HCT116 (cell line): ENCODE results near the gene CSF2RB. TPM values are rescaled to one million over a fixed set of nuclear protein-coding genes. Genes with fewer than 3 reads are reported as not detected.

ENCODE experiments used
- ATAC-seq: fragments of 200-7000 bp; cut with Tn5 transposase; 2 replicates; pipeline ENCODE4 v1.9.1; 2020; ENCODE audit warnings: mild to moderate bottlenecking, moderate library complexity
- BruUV-seq: library from RNA; stranded (reverse); fragments of 400-500 nt; replicated peaks from 2 replicates; lab custom pipeline; 2021; lab: Mats Ljungman, UMichigan
- CTCF ChIA-PET: fragments of 300-600 bp; sonication (Branson Sonifier 250); formaldehyde crosslinking; loops from one replicate; lab custom pipeline; 2021; ENCODE audit warnings: antibody characterized with exemption; lab: Charles Lee
- POLR2A ChIA-PET: fragments of 300-600, 350-600 bp; sonication (Branson Sonifier 250); formaldehyde crosslinking; loops from one replicate; lab custom pipeline; 2021; ENCODE audit warnings: antibody characterized with exemption; lab: Charles Lee
- RAD21 ChIA-PET, 2 experiments: fragments of 300-600 bp; sonication (Branson Sonifier 250); formaldehyde crosslinking; loops; one replicate each; lab custom pipeline; 2023; ENCODE audit warnings: low total read pairs in 2 of 2; ENCODE audit not compliant: uncharacterized antibody in 2 of 2, unreplicated experiment in 2 of 2, low non-redundant PET in 1 of 2; lab: Charles Lee
- DNase-seq: peaks from one replicate; pipeline ENCODE4 v3.0.0-alpha.2; 2010; ENCODE audit warnings: low read depth, low spot score
- H2AFZ ChIP-seq: fragments of 200-600 bp; shearing (Covaris generic), sonication (generic); 2 replicates; pipeline ENCODE4 v1.6.1; 2017; ENCODE audit warnings: low read depth, mixed run types, mixed read lengths, antibody characterized with exemption, low read length; ENCODE audit not compliant: poor library complexity, severe bottlenecking
- H3K27ac ChIP-seq: 2 replicates; pipeline ENCODE4 v1.5.1; 2012; ENCODE audit warnings: low read depth, low read length
- H3K27me3 ChIP-seq: fragments of 200-600 bp; sonication (generic); 2 replicates; pipeline ENCODE4 v1.6.1; 2016; ENCODE audit warnings: mixed run types, low read length, mixed read lengths; ENCODE audit not compliant: insufficient read depth
- H3K36me3 ChIP-seq, 2 experiments: fragments of 200-500 bp in 1 of 2; fragments of 200-600 bp in 1 of 2; sonication (Bioruptor generic) in 1 of 2; sonication (generic) in 1 of 2; 2 replicates each; pipeline versions ENCODE4 v1.5.1 to v1.6.1; 2014 to 2016; ENCODE audit warnings: low read length in 2 of 2, inconsistent platforms in 1 of 2, mixed read lengths in 1 of 2, mixed run types in 1 of 2; ENCODE audit not compliant: insufficient read depth in 2 of 2, control insufficient read depth in 1 of 2
- H3K4me1 ChIP-seq, 2 experiments: fragments of 200-600 bp in 1 of 2; sonication (generic) in 1 of 2; 2 replicates each; pipeline versions ENCODE4 v1.5.1 to v1.6.1; 2012 to 2017; ENCODE audit warnings: low read length in 2 of 2, inconsistent platforms in 1 of 2, mild to moderate bottlenecking in 1 of 2, mixed read lengths in 1 of 2, mixed run types in 1 of 2, moderate library complexity in 1 of 2; ENCODE audit not compliant: insufficient read depth in 2 of 2, control insufficient read depth in 1 of 2
- H3K4me2 ChIP-seq: fragments of 200-600 bp; sonication (generic); 2 replicates; pipeline ENCODE4 v1.6.1; 2017; ENCODE audit warnings: mixed run types, low read length, mixed read lengths
- H3K4me3 ChIP-seq, 2 experiments: fragments of 200-600 bp in 1 of 2; sonication (generic) in 1 of 2; replicated peaks in 1 of 2; 2 replicates each; pipeline ENCODE4 v1.5.1; 2011 to 2016; ENCODE audit warnings: low read length in 2 of 2, control low read depth in 1 of 2, low read depth in 1 of 2, mild to moderate bottlenecking in 1 of 2, mixed read lengths in 1 of 2, mixed run types in 1 of 2
- H3K79me2 ChIP-seq: fragments of 200-600 bp; sonication (generic); 2 replicates; pipeline ENCODE4 v1.6.1; 2017; ENCODE audit warnings: mild to moderate bottlenecking, mixed run types, low read length, moderate library complexity, mixed read lengths; ENCODE audit not compliant: insufficient read depth
- H3K9ac ChIP-seq: fragments of 200-600 bp; sonication (generic); 2 replicates; pipeline ENCODE4 v1.6.1; 2016; ENCODE audit warnings: low read length, mixed read lengths
- H3K9me2 ChIP-seq: fragments of 200-600 bp; sonication (generic), shearing (Covaris generic); 2 replicates; pipeline ENCODE4 v1.6.1; 2017; ENCODE audit warnings: mixed run types, mild to moderate bottlenecking, moderate library complexity; ENCODE audit not compliant: insufficient read depth
- H3K9me3 ChIP-seq, 2 experiments: fragments of 200-500 bp in 1 of 2; fragments of 200-600 bp in 1 of 2; sonication (Bioruptor generic) in 1 of 2; sonication (generic) in 1 of 2; 2 replicates each; pipeline ENCODE4 v1.6.1; 2014 to 2017; ENCODE audit warnings: low read length in 2 of 2, mixed read lengths in 2 of 2, inconsistent platforms in 1 of 2, low read depth in 1 of 2, mild to moderate bottlenecking in 1 of 2, mixed run types in 1 of 2, moderate library complexity in 1 of 2; ENCODE audit not compliant: control insufficient read depth in 1 of 2, insufficient read depth in 1 of 2
- H4K20me1 ChIP-seq: fragments of 200-600 bp; sonication (generic), shearing (Covaris generic); 2 replicates; pipeline ENCODE4 v1.6.1; 2017; ENCODE audit warnings: mixed run types, mild to moderate bottlenecking, moderate library complexity; ENCODE audit not compliant: insufficient read depth
- CBX3 ChIP-seq: IDR thresholded peaks from 2 replicates; pipeline ENCODE4 v1.6.1; 2012; ENCODE audit warnings: low read depth
- CEBPB ChIP-seq: IDR thresholded peaks from 2 replicates; pipeline ENCODE4 v1.6.1; 2012; ENCODE audit warnings: low read depth
- CTCF ChIP-seq, 3 experiments: fragments of 200-600 bp in 1 of 3; sonication (generic) in 1 of 3; IDR thresholded peaks in 2 of 3; conservative IDR thresholded peaks in 1 of 3; 2 replicates each; pipeline ENCODE4 v1.5.1; 2012 to 2017; ENCODE audit warnings: low read depth in 2 of 3, low read length in 2 of 3, antibody characterized with exemption in 1 of 3, borderline replicate concordance in 1 of 3, control low read depth in 1 of 3, mild to moderate bottlenecking in 1 of 3, mixed read lengths in 1 of 3, mixed run types in 1 of 3, moderate library complexity in 1 of 3; ENCODE audit not compliant: insufficient read depth in 1 of 3
- EGR1 ChIP-seq: IDR thresholded peaks from 2 replicates; pipeline ENCODE4 v1.6.1; 2012; ENCODE audit warnings: low read depth
- ELF1 ChIP-seq: IDR thresholded peaks from 2 replicates; pipeline ENCODE4 v1.6.1; 2012; ENCODE audit warnings: low read depth, borderline replicate concordance
- EZH2 ChIP-seq: fragments of 200-600 bp; sonication (generic); IDR thresholded peaks from 2 replicates; pipeline ENCODE4 v1.6.1; 2017; ENCODE audit warnings: antibody characterized with exemption, mixed run types
- EZH2phosphoT487 ChIP-seq: fragments of 200-600 bp; IDR thresholded peaks from 2 replicates; pipeline ENCODE4 v1.6.1; 2018; ENCODE audit warnings: antibody characterized with exemption, borderline replicate concordance
- FOSL1 ChIP-seq: IDR thresholded peaks from 2 replicates; pipeline ENCODE4 v1.6.1; 2012; ENCODE audit warnings: low read depth
- JUND ChIP-seq: IDR thresholded peaks from 2 replicates; pipeline ENCODE4 v1.6.1; 2012
- MAX ChIP-seq: IDR thresholded peaks from 2 replicates; pipeline ENCODE4 v1.6.1; 2012
- REST ChIP-seq: IDR thresholded peaks from 2 replicates; pipeline ENCODE4 v1.6.1; 2012; ENCODE audit warnings: low read depth
- SIN3A ChIP-seq: IDR thresholded peaks from 2 replicates; pipeline ENCODE4 v1.6.1; 2012; ENCODE audit warnings: low read depth
- TCF7L2 ChIP-seq: IDR thresholded peaks from 2 replicates; pipeline ENCODE4 v1.7.0; 2011; ENCODE audit warnings: borderline replicate concordance, inconsistent platforms; ENCODE audit not compliant: insufficient read depth, insufficient read length; ENCODE audit errors: extremely low read depth
- YY1 ChIP-seq: IDR thresholded peaks from 2 replicates; pipeline ENCODE4 v1.6.1; 2011; ENCODE audit warnings: low read length, low read depth, moderate library complexity, mild to moderate bottlenecking; ENCODE audit not compliant: insufficient replicate concordance; ENCODE audit errors: extremely low read depth
- ZFX ChIP-seq: fragments of 450-650 bp; IDR thresholded peaks from 2 replicates; pipeline ENCODE4 v1.6.1; 2017
- ZNF274 ChIP-seq: fragments of 200-500 bp; sonication (Bioruptor generic); IDR thresholded peaks from 2 replicates; pipeline ENCODE4 v1.6.1; 2014; ENCODE audit warnings: mild to moderate bottlenecking, low read depth, low read length, inconsistent platforms
- intact Hi-C: fragments of 100-400 bp; cut with micrococcal nuclease; formaldehyde crosslinking; loops from 2 replicates; pipeline ENCODE4 v1.10.0; 2022
- total RNA-seq: library from RNA; stranded (reverse); gene quantifications from one replicate; pipeline ENCODE4 v1.2.1, GENCODE V29; 2021; ENCODE audit not compliant: unreplicated experiment

Gene CSF2RB
- total RNA-seq, 1 experiment from 2014 or later, result 0.10 TPM

GRCh38 chr22:36934418-36935312 lies 21.2 kb downstream of the CSF2RB start:
- CTCF ChIA-PET, result no interaction called here
- RAD21 ChIA-PET, result no interaction called here
- Histone ChIP-seq H3K9ac (no peak overlapping the region), H3K4me1 (no peaks in the 10 kb centered on the region), H2AFZ (no peak overlapping the region), H3K4me2 (no peak overlapping the region), H3K27ac (no peak overlapping the region), H4K20me1 (no peaks in the 10 kb centered on the region), H3K9me3 (no peaks in the 10 kb centered on the region), H3K9me2 (no peaks in the 10 kb centered on the region), H3K4me3 (no peak overlapping the region), H3K79me2 (no peaks in the 10 kb centered on the region), H3K36me3 (no peaks in the 10 kb centered on the region), H3K27me3 (no peaks in the 10 kb centered on the region; the same call in 1 of the 2 replicates)
- no peak for TF ChIP-seq TCF7L2
- POLR2A ChIA-PET, result no interaction called here
- BruUV-seq, result no TSS peak
- ATAC-seq (no peak), DNase-seq (no peak)
- intact Hi-C loops, result no loop called here

GRCh38 chr22:36935313-36935610 lies 21.8 kb downstream of the CSF2RB start:
- Histone ChIP-seq H3K9me2 (no peaks in the 10 kb centered on the region), H3K4me1 (no peaks in the 10 kb centered on the region), H3K27ac (no peak overlapping the region), H3K9me3 (no peaks in the 10 kb centered on the region), H3K9ac (no peak overlapping the region), H2AFZ (no peak overlapping the region), H3K4me3 (no peak overlapping the region), H3K79me2 (no peaks in the 10 kb centered on the region), H4K20me1 (no peaks in the 10 kb centered on the region), H3K36me3 (no peaks in the 10 kb centered on the region), H3K4me2 (no peak overlapping the region), H3K27me3 (no peaks in the 10 kb centered on the region; the same call in 1 of the 2 replicates)
- no peak for ATAC-seq
- no TSS peak for BruUV-seq
- intact Hi-C loops, result no loop called here
- ChIA-PET CTCF (no interaction called here), RAD21 (no interaction called here), POLR2A (no interaction called here)
- DNase-seq, result no peak
- no peak for TF ChIP-seq EZH2phosphoT487
- no peak for TF ChIP-seq SIN3A
- no peak for TF ChIP-seq EZH2
- TF ChIP-seq MAX, result no peak
- no peak for TF ChIP-seq CEBPB
- TF ChIP-seq ZNF274, result no peak
- no peak for TF ChIP-seq ELF1
- TF ChIP-seq EGR1, result no peak
- no peak for TF ChIP-seq YY1
- TF ChIP-seq REST, result no peak
- TF ChIP-seq FOSL1, result no peak
- TF ChIP-seq JUND, result no peak
- TF ChIP-seq ZFX, result no peak
- no peak for TF ChIP-seq CTCF (IDR thresholded peaks at IDR 0.05 in 2 of 3, conservative IDR thresholded peaks at IDR 0.05 in 1 of 3; ENCODE audit: borderline replicate concordance in 1 of 3, insufficient read depth in 1 of 3, low read depth in 2 of 3, low read length in 2 of 3)
- TF ChIP-seq CBX3, result no peak
